Upper lobe of right lung (tissue), 1 donor: Measurements from ENCODE around the gene TMEM132E. TPM values are rescaled to one million over a fixed set of nuclear protein-coding genes. Genes with fewer than 3 reads are reported as not detected.
A peak's percentile ranks its signal among the peaks of the same experiment; 100 is the strongest.
"Not testable (repeated sequence)": the region's sequence is repeated elsewhere in the genome, so short reads cannot be mapped to it uniquely, and the experiment has no call there.

Experiments used
- ATAC-seq: fragments of 200-7000 bp; cut with Tn5 transposase; one replicate; pipeline ENCODE4 v1.9.1; 2020; ENCODE audit warnings: mild to moderate bottlenecking, moderate library complexity
- DNase-seq: peaks from one replicate; pipeline ENCODE4 v3.0.0-alpha.2; 2020
- H3K27ac ChIP-seq: fragments of 200-600 bp; one replicate; pipeline ENCODE4 v1.8.0; 2022
- H3K27me3 ChIP-seq: fragments of 200-600 bp; one replicate; pipeline ENCODE4 v1.8.0; 2022; ENCODE audit warnings: mild to moderate bottlenecking
- H3K36me3 ChIP-seq: fragments of 200-600 bp; one replicate; pipeline ENCODE4 v1.8.0; 2022
- H3K4me1 ChIP-seq: fragments of 200-600 bp; one replicate; pipeline ENCODE4 v1.8.0; 2022
- H3K4me3 ChIP-seq: fragments of 200-600 bp; one replicate; pipeline ENCODE4 v1.8.0; 2022; ENCODE audit warnings: mild to moderate bottlenecking
- H3K9me3 ChIP-seq: fragments of 200-600 bp; one replicate; pipeline ENCODE4 v1.8.0; 2022
- intact Hi-C: fragments of 100-400 bp; cut with DNase I; formaldehyde crosslinking; loops from one replicate; pipeline ENCODE4 v1.11.0; 2022
- long read RNA-seq: library from polyadenylated mRNA; unstranded; transcript quantifications from one replicate; pipeline ENCODE4 v2.0.0, GENCODE V29; 2021
- total RNA-seq: library from RNA; stranded (reverse); fragmentation: NEBNext Ultra II Directional; extraction: Animal tissue kit (Norgen Biotek cat#: 25700); gene quantifications from one replicate; pipeline ENCODE4 v1.2.1, GENCODE V29; 2021
- TF ChIP-seq, protein P1 (sequence below): fragments of 200-600 bp; IDR thresholded peaks from one replicate; pipeline ENCODE4 v1.8.0; 2022; ENCODE audit warnings: antibody characterized with exemption
- donor health status: DM: no; HTN: yes; CAD: no; lungs with severe emphysema.

Gene TMEM132E
- total RNA-seq, result 0.23 TPM
- long read RNA-seq, result 0 reads

GRCh38 chr17:34579017-34579946 lies at the start of gene TMEM132E:
Gene TMEM132E (plus strand): TSS chr17:34579582. CDS start chr17:34581077, 1,495 bp downstream.
- Histone ChIP-seq H3K4me1 (peaks cover 27% of the 10 kb centered on the region), H3K36me3 (no peaks in the 10 kb centered on the region), H3K27ac (no peak within 1 kb of the TSS), H3K27me3 (peaks cover 97% of the 10 kb centered on the region), H3K4me3 (peak within 1 kb of the TSS; percentile 62), H3K9me3 (no peaks in the 10 kb centered on the region)
- peak; percentile 75 for ATAC-seq
- peak; percentile 75 for DNase-seq
- TF ChIP-seq, protein P1, sequence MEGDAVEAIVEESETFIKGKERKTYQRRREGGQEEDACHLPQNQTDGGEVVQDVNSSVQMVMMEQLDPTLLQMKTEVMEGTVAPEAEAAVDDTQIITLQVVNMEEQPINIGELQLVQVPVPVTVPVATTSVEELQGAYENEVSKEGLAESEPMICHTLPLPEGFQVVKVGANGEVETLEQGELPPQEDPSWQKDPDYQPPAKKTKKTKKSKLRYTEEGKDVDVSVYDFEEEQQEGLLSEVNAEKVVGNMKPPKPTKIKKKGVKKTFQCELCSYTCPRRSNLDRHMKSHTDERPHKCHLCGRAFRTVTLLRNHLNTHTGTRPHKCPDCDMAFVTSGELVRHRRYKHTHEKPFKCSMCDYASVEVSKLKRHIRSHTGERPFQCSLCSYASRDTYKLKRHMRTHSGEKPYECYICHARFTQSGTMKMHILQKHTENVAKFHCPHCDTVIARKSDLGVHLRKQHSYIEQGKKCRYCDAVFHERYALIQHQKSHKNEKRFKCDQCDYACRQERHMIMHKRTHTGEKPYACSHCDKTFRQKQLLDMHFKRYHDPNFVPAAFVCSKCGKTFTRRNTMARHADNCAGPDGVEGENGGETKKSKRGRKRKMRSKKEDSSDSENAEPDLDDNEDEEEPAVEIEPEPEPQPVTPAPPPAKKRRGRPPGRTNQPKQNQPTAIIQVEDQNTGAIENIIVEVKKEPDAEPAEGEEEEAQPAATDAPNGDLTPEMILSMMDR, result no peak
- intact Hi-C loops, result no loop called here

GRCh38 chr17:34530918-34531317 lies 48.5 kb upstream of the TMEM132E start:
- ATAC-seq, result no peak

GRCh38 chr17:34532281-34533065 lies 46.9 kb upstream of the TMEM132E start:
- H3K27ac ChIP-seq, result no peak overlapping the region
- intact Hi-C loops, result no loop called here
- ATAC-seq (no peak), DNase-seq (no peak)
- H3K4me3 ChIP-seq, result no peak overlapping the region
- no peaks in the 10 kb centered on the region for H3K36me3 ChIP-seq
- H3K9me3 ChIP-seq, result no peaks in the 10 kb centered on the region
- H3K4me1 ChIP-seq, result no peaks in the 10 kb centered on the region
- H3K27me3 ChIP-seq, result peaks cover 44% of the 10 kb centered on the region
- TF ChIP-seq, protein P1, result no peak

More at GRCh38 chr17:34530918-34531317, 48.5 kb upstream of the TMEM132E start:
- Histone ChIP-seq H3K4me3 (no peak overlapping the region), H3K9me3 (no peaks in the 10 kb centered on the region), H3K27ac (no peak overlapping the region), H3K27me3 (peaks cover 35% of the 10 kb centered on the region), H3K4me1 (no peaks in the 10 kb centered on the region), H3K36me3 (no peaks in the 10 kb centered on the region)
- DNase-seq, result no peak
- intact Hi-C loops, result no loop called here
- TF ChIP-seq, protein P1, result no peak

DNA sequence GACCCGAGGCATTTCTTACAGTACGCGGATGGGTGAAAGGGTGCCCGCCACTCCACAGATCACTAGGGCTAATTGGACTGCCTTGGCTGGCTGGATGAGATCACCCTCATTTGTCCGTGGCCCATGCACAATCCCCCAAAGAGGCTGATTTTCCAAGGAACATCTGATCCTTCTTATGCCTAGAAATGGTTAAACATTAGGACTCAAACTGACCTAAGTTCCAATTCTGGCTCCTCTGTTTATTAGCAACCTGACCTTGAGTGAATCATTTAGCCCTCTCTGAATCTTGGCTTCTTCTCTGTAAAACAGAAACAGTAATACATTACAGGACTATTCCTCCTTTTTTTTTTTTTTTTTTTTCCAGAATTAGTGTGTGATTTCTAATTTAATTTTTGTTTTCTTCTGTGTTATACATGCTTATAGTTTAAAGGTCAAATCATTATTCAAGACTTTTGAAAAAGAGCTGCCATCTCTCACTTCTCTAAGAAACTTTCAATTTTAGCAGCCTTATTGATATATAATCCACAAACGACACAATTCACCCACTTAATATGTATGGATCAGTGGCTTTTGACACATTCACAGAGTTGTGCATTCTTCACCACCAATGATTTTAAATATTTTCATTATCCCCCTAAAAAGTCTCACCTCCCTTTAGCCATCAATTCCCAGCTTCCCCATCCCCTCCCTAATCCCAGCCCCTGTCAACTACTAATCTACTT lies 45.4 kb upstream of the TMEM132E start:
- H3K36me3 ChIP-seq, result no peaks in the 10 kb centered on the region
- no peaks in the 10 kb centered on the region for H3K4me1 ChIP-seq
- intact Hi-C loops, result no loop called here
- no peak for ATAC-seq
- H3K9me3 ChIP-seq, result no peaks in the 10 kb centered on the region
- no peak overlapping the region for H3K4me3 ChIP-seq
- no peak overlapping the region for H3K27ac ChIP-seq
- DNase-seq, result no peak
- TF ChIP-seq, protein P1, result no peak
- peaks cover 33% of the 10 kb centered on the region for H3K27me3 ChIP-seq

DNA sequence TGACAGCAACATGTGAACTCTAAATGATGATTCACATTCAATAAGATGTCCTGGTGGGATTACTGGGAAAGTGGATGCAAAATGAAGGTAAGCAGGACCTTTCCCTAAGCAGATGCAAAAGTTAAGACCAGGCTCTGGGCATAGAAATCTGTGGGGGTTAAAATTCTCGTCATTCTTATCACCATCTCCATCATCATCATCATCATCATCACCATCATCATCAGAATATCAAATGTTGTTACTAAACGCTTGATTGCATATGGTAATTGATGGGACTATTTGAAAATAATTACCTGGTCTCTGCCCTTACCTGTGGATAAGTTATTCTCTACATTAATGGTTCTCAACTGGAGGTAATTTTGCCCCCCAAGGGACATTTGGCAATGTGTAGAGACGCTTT lies 41.9 kb upstream of the TMEM132E start:
- H3K27me3 ChIP-seq, result peaks cover 25% of the 10 kb centered on the region
- H3K4me1 ChIP-seq, result no peaks in the 10 kb centered on the region
- H3K4me3 ChIP-seq, result no peak overlapping the region
- H3K36me3 ChIP-seq, result no peaks in the 10 kb centered on the region
- ATAC-seq (no peak), DNase-seq (no peak)
- intact Hi-C loops, result no loop called here
- no peak overlapping the region for H3K27ac ChIP-seq
- TF ChIP-seq, protein P1, result no peak
- H3K9me3 ChIP-seq, result no peaks in the 10 kb centered on the region

GRCh38 chr17:34538582-34538981 lies 40.8 kb upstream of the TMEM132E start:
- H3K4me3 ChIP-seq, H3K36me3 ChIP-seq, H3K27ac ChIP-seq, DNase-seq, H3K4me1 ChIP-seq, H3K9me3 ChIP-seq, intact Hi-C loops, ATAC-seq: not testable (repeated sequence)
- H3K27me3 ChIP-seq, result peaks cover 29% of the 10 kb centered on the region
